Midbrain (tissue), 1 donor: ENCODE results near the gene NKAPD1.
"Not testable (repeated sequence)": the region's sequence is repeated elsewhere in the genome, so short reads cannot be mapped to it uniquely, and the experiment has no call there.

ENCODE experiments used
- DNase-seq: peaks from one replicate; lab custom pipeline; 2025; lab: John Stamatoyannopoulos, UW

Gene NKAPD1

DNA sequence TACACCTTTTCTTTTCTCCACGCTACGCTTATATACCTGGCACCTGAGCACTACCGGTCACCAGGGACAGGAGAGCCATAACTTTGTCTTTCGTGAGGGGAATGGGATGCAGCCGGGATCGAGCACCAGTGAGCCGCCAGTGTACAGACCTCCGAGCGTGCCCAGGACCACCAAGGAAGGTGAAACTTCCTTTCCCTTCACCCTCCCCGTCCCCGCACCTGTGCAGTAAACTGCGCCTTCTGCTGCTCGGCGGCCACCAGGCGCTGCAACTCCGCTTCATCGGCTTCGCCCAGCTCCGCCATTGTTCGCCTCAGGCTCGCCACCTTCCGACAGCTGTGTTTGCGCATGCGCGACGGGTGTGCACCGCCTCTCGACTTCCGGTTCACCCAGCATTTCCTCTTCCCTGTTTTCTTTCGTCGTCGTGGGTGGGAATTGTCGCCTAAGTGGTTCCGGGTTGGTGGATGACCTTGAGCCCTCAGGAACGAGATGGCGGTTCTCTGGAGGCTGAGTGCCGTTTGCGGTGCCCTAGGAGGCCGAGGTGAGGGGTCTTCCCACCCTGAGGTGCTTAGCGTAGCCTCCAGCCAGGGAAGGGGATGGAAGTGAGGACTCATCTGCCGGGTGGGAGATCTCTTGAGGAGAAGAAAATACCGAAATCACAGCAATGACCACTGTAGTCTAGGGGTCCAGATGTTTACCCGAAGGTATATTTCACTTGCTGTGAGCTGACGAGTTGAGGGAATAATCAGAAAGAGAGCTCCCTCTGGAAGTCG, 12.5 kb downstream of the NKAPD1 start, which contains the start of the genes SDHD and TIMM8B:
TSS of gene SDHD (plus strand) at position 452 of the 770 bp plus-strand sequence. CDS start at position 487, 35 bp downstream.
TSS of gene TIMM8B (minus strand) at position 335 of the 770 bp plus-strand sequence. CDS start at position 302, 33 bp downstream.
- DNase-seq, result peak; percentile 97

- DNase-seq, result no peak
These were observed 13.1 kb downstream of the NKAPD1 start for GRCh38 chr11:112087212-112087611.

DNA sequence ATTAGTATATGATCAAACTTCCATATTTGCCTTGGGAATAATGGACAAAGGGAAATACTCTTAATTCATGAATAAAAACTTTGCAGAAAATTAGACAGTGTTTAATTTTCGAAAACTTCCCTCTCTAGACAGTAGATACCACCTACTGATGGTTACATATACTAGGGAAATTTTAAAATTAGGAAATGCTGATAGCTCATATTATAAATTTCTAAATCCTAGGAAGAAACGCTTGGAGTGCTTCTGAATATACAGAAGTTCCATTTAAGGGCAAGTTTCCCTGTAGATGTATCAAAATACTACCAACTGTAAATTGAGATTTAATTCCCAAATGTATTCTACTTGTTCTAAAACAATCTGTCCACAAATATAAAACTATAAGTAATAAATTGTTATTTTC, 21.2 kb downstream of the NKAPD1 start:
- DNase-seq, result not testable (repeated sequence)

DNA sequence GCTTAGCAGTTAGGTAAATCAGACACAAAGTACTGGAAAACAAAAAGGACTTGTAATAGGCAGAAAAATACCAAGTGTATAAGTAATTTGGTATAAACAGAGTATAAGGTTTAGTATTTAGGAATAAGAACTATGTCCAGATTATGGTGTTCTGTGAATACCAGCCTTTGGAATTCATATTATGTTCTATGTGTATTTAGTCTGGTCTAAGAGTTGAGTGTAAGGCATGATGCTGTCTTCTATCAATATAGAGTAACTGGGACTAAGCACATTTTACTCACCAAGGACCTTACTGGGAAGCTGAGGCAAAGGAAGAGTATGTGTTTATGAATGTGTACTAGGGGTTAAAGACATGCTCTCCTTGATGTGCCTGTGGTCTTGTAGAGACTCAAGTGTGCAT, 22.1 kb downstream of the NKAPD1 start:
- no peak for DNase-seq

- DNase-seq, result no peak
These were observed 23.8 kb downstream of the NKAPD1 start for GRCh38 chr11:112097734-112098528.

DNA sequence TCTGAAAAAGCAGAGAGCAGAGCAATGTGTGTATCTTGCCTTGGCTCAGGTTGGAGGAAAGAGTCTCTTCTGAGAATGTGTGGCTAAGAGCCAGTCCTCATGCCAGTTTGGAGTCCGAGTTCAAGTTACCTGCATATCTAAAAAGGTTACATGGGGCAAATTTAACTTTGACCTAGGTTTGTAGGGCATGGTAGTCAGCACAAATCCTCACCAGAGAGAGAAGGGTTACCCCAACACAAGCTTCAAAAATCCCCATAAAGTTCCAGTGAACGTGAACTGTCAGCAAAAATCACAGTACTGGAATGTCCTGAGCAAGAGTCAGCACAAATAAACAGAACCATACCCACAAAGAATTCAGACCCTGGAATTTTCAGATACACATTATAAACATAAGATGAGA, 26.4 kb downstream of the NKAPD1 start:
- DNase-seq, result no peak

DNA sequence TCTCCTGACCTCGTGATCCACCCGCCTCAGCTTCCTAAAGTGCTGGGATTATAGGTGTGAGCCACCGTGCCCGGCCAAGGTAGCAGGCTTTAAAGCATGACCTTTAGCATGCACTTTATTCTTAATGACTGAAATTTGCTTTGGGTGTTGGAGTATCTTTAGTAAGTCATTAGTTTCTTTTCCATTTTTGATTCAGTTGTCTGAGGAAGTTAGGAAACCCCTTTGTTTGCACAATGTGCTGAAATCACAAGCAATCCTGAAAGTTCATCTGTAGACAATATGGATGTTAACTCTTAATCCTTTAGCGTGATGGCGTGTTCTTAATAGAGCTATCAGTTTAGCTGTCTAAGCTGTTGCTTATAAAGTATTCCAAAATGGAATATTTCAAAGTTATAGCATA, 29.3 kb downstream of the NKAPD1 start:
- DNase-seq, result no peak

DNA sequence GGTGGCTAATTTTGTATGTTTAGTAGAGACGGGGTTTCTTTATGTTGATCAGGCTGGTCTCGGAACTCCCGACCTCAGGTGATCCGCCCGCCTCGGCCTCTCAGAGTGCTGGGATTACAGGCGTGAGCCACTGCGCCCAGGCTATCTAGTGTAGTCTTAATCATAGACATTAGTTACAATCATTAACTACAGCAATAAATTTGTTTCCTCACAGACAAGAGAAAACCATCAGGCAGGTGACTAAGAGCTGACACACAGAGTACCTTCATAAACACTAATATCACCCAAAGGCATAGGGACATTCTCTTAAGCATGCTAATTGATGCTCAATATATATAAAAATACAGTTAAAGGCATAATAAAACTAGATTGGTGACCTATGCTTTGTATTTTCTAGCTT, 32.0 kb downstream of the NKAPD1 start:
- DNase-seq, result no peak

DNA sequence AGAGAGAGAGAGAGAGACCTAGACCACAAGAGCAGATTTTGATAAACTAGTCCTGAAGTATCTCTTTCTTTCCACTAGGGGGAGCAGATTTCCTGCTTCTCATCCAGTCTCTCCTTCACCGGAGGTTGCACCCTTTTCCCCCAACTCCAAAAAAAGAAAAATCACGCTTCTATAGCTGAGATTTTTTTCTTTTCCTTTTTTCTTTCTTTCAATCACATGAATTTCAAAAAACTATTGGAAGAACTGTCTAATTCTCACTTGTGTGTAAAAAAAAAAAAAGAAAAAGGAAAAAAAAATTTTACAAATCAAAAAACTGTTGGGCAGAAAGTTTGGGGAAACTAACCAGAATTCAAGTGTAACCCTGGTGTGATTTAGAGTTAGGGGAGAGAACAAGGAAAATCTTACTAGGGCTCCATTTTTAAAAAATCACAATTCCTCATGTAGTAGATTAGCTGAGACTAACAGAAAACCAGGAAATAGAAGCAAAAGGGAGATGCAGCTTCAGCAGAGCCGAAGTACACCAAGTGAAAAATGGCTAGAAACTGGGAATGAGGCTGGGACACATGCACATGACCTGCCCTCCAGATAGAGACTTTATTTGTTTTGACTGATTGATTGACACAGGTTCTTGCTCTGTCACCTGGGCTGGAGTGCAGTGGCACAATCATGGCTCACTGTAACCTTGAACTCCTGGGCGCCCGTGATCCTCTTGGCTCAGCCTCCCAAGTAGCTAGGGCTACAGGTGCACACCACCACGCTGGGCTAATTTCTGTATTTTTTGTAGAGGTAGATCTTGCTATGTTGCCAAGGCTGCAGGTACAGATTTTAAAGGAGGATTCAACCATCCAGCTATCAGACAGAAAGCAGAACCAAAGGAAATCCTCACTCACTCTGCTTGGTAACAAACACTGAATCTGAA, 39.7 kb downstream of the NKAPD1 start:
- peak; percentile 73 for DNase-seq

- no peak for DNase-seq
These were observed 40.4 kb downstream of the NKAPD1 start for GRCh38 chr11:112114460-112114859.

GRCh38 chr11:112115386-112115785, 41.3 kb downstream of the NKAPD1 start:
- DNase-seq, result no peak

GRCh38 chr11:112118176-112118575, 44.1 kb downstream of the NKAPD1 start:
- DNase-seq, result no peak

DNA sequence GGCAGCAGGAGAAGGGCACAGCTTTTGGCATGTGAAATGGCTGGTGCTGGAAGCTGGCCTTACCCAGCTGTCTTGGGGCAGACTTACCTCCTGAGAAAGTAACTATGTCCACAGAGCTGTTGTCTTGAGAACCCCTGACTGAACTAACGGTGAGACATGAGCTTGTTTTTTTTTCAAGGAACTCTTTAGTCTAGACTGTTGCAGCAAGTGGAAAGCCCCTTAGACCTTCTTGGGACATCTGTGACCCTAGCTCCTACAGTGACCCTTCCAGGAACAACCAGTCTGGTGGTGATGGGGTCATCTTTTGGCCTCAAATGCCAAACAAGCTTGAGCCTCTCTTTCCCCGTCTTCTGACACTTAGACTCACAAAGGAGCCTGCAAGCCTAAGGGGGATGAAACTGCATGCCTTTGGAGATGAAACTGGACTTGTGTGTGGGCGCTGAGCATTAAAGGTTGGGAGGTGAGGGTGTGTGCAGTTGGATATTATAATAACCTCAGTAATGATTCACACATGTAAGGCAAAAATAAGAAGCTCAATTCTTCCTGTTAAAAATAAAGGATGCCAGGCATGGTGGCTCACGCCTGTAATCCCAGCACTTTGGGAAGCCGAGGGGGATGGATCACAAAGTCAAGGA, 48.0 kb downstream of the NKAPD1 start:
- no peak for DNase-seq

- DNase-seq, result no peak
These were observed 49.0 kb downstream of the NKAPD1 start for GRCh38 chr11:112123129-112123528.

GRCh38 chr11:112127056-112127455, 53.0 kb downstream of the NKAPD1 start:
- DNase-seq, result no peak

GRCh38 chr11:112128483-112129121, 54.5 kb downstream of the NKAPD1 start:
- no peak for DNase-seq

DNA sequence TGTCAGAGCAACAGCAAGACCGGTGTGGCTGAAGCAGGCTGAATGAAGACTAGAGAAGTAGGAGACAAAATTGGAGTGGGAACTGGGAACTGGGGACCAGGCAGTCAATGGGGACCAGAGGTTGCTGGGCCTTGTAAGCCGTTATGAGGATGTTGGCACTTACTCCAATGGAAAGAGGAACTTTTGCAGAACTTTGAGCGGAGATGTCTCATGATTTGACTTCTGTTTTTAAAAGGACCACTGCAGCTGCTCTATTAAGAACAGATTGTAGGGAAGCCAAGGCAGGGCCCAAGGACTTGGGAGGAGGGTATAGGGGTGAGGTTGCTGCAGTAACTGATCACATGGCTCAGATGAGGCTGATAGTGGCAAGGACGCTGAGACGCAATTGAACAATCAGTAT, 55.6 kb downstream of the NKAPD1 start:
- peak; percentile 37 for DNase-seq

DNA sequence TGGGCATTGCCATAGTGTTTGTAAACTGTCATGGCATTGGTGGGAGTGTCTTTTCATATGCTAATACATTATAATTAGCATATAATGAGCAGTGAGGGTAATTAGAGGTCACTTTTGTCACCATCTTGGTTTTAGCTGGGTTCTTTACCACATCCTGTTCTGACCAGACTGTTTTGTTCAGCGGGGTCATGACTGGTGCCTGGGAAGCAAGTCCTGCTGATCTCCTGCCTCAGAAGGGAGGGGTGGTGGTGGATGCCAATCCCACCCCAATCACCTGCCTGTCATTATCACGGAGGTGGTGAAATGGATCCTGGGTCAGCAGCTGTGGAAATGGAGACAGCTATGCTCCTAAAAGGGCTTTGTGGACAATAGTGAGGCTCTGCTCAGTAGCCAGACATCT, 58.6 kb downstream of the NKAPD1 start:
- DNase-seq, result no peak

GRCh38 chr11:112134473-112134872, 60.4 kb downstream of the NKAPD1 start:
- DNase-seq, result no peak
